ENCODE measurements around the gene GET4.
"Not testable (repeated sequence)": the region's sequence is repeated elsewhere in the genome, so short reads cannot be mapped to it uniquely, and the experiment has no call there.

GET4 gene

DNA sequence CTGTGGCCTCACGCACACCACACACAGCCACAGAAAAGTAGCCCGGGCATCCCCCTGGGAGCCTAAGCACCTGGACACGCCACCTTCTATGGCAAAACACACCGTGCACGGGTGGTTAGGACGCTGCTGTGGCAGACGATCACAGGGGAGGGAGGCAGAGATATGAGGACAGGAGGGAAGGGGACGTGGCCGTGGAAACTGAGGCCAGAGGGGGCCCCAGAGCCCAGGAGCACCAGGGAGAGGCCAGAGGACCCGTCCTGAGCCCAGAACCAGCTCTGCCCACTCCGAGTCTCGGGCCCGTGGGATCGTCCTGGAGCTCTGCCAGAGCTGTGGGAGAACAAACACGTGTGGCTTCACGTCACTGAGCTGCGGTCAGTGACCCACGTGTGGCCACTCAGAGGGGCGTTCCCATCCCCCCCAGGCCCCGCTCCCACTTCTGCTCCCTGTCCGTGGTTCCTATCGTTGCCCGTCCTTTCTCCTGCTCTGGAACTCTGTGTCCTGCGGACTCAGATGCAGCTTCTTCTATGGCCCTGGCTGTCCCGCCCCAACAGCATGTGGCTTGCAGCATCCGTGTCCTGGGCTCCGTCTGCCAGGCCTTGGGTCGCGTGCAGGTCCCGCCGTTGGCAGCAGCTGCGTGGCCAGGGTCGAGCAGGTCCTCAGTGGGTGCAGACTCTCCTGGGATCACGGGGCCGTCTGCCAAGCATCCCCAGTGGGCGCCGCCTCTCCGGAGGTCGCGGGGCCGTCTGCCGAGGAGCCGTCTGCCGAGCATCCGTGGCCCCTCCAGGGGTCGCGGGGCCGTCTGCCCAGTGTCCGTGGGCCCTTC, 31.0 kb downstream of the GET4 start:
- H3K4me3 ChIP-seq (ENCODE audit: low read depth, low read length), result no peak overlapping the region
- no peak for DNase-seq (ENCODE audit: low read depth)
- no peak for TF ChIP-seq MYC (IDR thresholded peaks at IDR 0.05; ENCODE audit: low read depth, low read length)
- no peak for TF ChIP-seq POLR2A (IDR thresholded peaks at IDR 0.05; ENCODE audit: extremely low read depth, insufficient read length)
- TF ChIP-seq, protein P1, sequence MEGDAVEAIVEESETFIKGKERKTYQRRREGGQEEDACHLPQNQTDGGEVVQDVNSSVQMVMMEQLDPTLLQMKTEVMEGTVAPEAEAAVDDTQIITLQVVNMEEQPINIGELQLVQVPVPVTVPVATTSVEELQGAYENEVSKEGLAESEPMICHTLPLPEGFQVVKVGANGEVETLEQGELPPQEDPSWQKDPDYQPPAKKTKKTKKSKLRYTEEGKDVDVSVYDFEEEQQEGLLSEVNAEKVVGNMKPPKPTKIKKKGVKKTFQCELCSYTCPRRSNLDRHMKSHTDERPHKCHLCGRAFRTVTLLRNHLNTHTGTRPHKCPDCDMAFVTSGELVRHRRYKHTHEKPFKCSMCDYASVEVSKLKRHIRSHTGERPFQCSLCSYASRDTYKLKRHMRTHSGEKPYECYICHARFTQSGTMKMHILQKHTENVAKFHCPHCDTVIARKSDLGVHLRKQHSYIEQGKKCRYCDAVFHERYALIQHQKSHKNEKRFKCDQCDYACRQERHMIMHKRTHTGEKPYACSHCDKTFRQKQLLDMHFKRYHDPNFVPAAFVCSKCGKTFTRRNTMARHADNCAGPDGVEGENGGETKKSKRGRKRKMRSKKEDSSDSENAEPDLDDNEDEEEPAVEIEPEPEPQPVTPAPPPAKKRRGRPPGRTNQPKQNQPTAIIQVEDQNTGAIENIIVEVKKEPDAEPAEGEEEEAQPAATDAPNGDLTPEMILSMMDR (IDR thresholded peaks at IDR 0.05; ENCODE audit: low read depth, low read length), result no peak
- TF ChIP-seq, protein P2, sequence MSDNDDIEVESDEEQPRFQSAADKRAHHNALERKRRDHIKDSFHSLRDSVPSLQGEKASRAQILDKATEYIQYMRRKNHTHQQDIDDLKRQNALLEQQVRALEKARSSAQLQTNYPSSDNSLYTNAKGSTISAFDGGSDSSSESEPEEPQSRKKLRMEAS (IDR thresholded peaks at IDR 0.05; ENCODE audit: low read depth, low read length), result no peak

DNA sequence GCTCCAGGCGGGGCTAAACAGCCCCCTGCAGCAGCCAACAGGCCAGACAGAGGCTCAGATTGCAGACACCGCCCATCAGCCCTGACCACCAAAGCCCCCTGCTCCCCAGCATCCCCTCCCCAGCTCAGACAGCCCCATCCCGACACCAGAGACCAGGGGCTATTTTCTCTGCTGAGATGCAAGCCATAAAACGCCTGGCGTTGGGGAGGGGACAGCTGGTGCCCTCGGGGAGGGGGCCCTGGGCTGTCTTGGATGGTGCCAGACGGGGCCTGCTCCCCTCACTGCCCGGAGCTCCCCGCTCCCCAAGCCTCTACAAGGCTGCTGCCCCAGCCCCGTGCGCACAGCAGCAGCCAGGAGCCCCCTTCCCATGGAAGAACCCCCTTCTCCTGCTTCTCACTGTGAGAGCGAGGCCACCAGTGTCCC, 31.8 kb downstream of the GET4 start:
- TF ChIP-seq MYC (IDR thresholded peaks at IDR 0.05; ENCODE audit: low read depth, low read length) (no peak), POLR2A (IDR thresholded peaks at IDR 0.05; ENCODE audit: extremely low read depth, insufficient read length) (no peak)
- TF ChIP-seq, protein P1 (IDR thresholded peaks at IDR 0.05; ENCODE audit: low read depth, low read length), result no peak
- TF ChIP-seq, protein P2 (IDR thresholded peaks at IDR 0.05; ENCODE audit: low read depth, low read length), result no peak
- no peak for DNase-seq (ENCODE audit: low read depth)
- H3K4me3 ChIP-seq (ENCODE audit: low read depth, low read length), result no peak overlapping the region

DNA sequence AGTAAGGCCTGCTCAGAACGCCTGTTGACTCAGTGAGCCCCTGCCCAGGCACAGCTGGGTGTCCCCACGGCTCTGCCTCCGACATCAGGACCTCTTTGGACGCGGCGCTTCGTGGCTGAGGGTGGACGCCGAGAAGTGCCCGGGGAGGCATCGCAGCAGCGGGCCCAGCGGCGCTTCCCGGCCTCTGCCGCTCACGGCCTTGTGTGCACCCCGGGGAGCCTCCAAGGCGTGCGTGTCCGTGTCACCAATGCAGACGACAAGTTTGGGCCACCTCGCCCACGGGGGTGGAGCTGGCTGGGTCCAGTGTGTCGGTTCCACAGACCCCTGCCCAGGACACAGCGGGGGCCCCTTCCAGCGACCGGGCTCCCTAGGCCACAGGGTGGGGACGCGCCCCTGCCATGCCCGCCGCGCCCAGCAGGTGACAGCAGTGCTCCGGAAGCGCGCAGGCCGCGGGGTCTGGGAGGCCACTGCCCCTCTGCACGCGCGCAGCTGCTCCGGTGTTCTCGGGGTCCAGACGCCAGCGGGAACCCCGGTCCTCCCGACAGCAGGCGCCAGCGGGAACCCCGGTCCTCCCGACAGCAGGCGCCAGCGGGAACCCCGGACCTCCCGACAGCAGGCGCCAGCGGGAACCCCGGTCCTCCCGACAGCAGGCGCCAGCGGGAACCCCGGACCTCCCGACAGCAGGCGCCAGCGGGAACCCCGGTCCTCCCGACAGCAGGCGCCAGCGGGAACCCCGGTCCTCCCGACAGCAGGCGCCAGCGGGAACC, 32.4 kb downstream of the GET4 start:
- DNase-seq (ENCODE audit: low read depth); H3K4me3 ChIP-seq (ENCODE audit: low read depth, low read length): not testable (repeated sequence)

- H3K4me3 ChIP-seq (ENCODE audit: low read depth, low read length), result no peak overlapping the region
- peak; percentile 39 for DNase-seq (ENCODE audit: low read depth)
- no peak for TF ChIP-seq MYC (IDR thresholded peaks at IDR 0.05; ENCODE audit: low read depth, low read length)
- no peak for TF ChIP-seq POLR2A (IDR thresholded peaks at IDR 0.05; ENCODE audit: extremely low read depth, insufficient read length)
- TF ChIP-seq, protein P1 (IDR thresholded peaks at IDR 0.05; ENCODE audit: low read depth, low read length), result no peak
- TF ChIP-seq, protein P2 (IDR thresholded peaks at IDR 0.05; ENCODE audit: low read depth, low read length), result no peak
Measured at GRCh38 chr7:909358-910329, 33.3 kb downstream of the GET4 start.

GRCh38 chr7:910441-910861, 34.1 kb downstream of the GET4 start:
- no peak for DNase-seq (ENCODE audit: low read depth)
- H3K4me3 ChIP-seq (ENCODE audit: low read depth, low read length), result no peak overlapping the region
- no peak for TF ChIP-seq POLR2A (IDR thresholded peaks at IDR 0.05; ENCODE audit: extremely low read depth, insufficient read length)
- TF ChIP-seq, protein P2 (IDR thresholded peaks at IDR 0.05; ENCODE audit: low read depth, low read length), result no peak
- TF ChIP-seq, protein P1 (IDR thresholded peaks at IDR 0.05; ENCODE audit: low read depth, low read length), result no peak
